Measurements from ENCODE around the gene CERKL. TPM values are rescaled to one million over a fixed set of nuclear protein-coding genes. Genes with fewer than 3 reads are reported as not detected.

Gene CERKL
- total RNA-seq, 3 donors from 2014 or later, result 0.08 TPM; not detected in 2

DNA sequence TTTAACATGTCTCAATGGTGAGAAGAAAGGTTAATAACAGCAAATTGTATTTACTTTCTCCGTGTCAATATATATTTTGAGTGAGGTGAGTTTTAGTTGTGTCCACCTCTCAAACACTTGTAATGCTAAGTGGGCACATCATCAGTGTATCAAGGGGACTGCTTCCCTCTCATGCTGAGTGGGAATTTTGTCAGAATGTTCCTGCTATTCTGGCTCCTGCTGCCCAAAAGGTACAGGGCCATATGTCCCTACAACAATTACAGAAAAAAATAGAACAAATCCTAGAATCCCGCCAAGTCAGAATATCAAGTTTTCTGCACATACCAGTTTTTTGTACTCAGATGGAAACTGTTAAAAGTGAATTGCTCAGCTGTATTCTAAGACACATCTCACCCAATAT lies 5.4 kb upstream of the CERKL start:
- DNase-seq (no peak), ATAC-seq (no peak)
- peaks cover under 1% of the 10 kb centered on the region for H3K4me1 Mint-ChIP-seq (ENCODE audit: low read depth)

DNA sequence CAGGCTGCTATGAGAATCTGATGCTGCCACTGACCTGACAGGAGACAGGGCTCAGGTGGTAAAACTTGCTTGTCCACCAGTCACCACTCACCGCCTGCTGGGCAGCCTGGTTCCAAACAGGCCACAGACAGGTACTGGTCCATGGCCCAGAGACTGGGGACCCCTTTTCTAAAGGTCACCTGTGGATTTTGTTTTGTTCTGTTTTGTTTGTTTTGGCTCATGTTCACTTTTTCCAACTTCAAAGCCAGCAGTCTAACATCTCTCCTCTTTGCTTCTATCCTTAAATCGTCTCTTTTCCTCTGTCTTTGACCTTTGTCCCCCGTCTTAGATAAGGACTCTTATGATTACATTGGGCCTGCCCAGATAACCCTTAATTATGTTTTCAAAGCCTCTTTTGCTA lies 3.3 kb upstream of the CERKL start:
- Mint-ChIP-seq H3K4me3 (no peak overlapping the region), H3K27me3 (ENCODE audit: low read depth) (peaks cover 47% of the 10 kb centered on the region), H3K4me1 (ENCODE audit: low read depth) (peaks cover 8% of the 10 kb centered on the region), H3K36me3 (ENCODE audit: insufficient read depth) (no peaks in the 10 kb centered on the region), H3K9me3 (no peaks in the 10 kb centered on the region)
- ATAC-seq (no peak), DNase-seq (no peak)

More for the DNA sequence above, 5.4 kb upstream of the CERKL start:
- Mint-ChIP-seq H3K27me3 (ENCODE audit: low read depth) (peaks cover 39% of the 10 kb centered on the region), H3K36me3 (ENCODE audit: insufficient read depth) (peaks cover 2% of the 10 kb centered on the region), H3K9me3 (peaks cover 16% of the 10 kb centered on the region), H3K4me3 (no peak overlapping the region)

DNA sequence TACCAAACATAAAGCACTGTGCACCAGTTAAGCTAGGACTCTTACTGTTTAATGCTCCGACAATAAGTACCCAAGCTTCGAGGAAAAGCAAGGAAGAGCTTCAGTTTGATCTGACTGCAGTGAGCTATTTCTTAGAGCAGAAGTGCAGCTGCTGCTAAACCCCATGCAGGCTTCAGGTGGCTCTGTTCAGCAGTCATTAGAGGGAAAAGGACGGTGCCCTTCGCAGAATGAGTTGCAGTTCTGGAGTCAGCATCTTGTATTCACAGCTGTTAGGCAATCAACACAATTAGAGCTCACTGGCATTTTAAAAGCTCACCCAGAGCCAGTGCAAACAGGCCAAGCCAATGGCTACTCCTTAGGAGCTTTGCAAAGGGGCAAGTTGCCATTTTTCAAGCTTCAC lies 1.5 kb upstream of the CERKL start:
- peaks cover 8% of the 10 kb centered on the region for H3K4me1 Mint-ChIP-seq (ENCODE audit: low read depth)
- no peaks in the 10 kb centered on the region for H3K9me3 Mint-ChIP-seq
- H3K27me3 Mint-ChIP-seq (ENCODE audit: low read depth), result peaks cover 53% of the 10 kb centered on the region
- H3K36me3 Mint-ChIP-seq (ENCODE audit: insufficient read depth), result no peaks in the 10 kb centered on the region
- ATAC-seq (no peak), DNase-seq (no peak)
- no peak overlapping the region for H3K4me3 Mint-ChIP-seq

DNA sequence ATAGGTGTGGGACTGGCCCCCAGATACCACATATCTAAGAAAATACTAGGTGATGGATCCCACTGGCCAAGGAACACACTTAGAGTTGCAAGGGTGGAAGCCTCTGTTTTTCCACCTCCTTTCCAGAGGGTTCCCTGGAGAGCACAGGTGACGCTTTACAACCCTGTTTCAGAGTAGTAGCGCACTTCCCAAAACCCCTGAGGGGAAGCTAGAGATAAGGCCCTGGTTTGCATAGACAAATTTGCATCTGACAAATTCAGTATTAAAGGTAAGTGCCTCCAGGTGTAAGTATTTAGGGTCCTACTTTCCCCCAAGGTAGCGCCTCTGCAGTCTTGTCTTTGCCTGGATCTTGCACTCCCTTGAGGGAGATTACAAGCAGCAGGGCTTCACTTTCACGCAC lies 474 bp upstream of the CERKL start:
- H3K9me3 Mint-ChIP-seq, result no peaks in the 10 kb centered on the region
- ATAC-seq (no peak), DNase-seq (no peak)
- peaks cover 56% of the 10 kb centered on the region for H3K27me3 Mint-ChIP-seq (ENCODE audit: low read depth)
- H3K36me3 Mint-ChIP-seq (ENCODE audit: insufficient read depth), result no peaks in the 10 kb centered on the region
- peak overlapping the region; percentile 27 for H3K4me3 Mint-ChIP-seq
- peaks cover 8% of the 10 kb centered on the region for H3K4me1 Mint-ChIP-seq (ENCODE audit: low read depth)

DNA sequence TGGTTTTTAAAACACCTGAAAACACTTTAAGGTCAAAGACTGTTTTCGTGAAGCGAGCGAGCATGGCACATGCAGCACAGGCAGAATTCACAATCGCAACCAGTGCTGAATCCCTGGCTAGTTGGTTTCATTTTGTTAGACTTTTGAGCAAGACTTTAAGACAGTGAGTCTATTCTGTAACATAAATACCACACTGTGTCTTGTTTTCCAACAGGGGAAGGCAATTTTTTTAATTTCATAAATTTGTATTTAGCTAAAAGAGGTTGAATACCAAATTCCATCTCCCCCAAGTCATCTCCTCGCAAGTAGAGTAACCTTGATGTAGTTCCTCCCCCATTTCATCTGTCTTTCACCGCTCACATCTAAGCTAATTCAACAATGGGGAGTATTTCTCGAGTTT lies 1.4 kb downstream of the CERKL start:
- no peak for ATAC-seq
- H3K36me3 Mint-ChIP-seq (ENCODE audit: insufficient read depth), result no peaks in the 10 kb centered on the region
- no peak overlapping the region for H3K4me3 Mint-ChIP-seq
- DNase-seq, result no peak
- H3K4me1 Mint-ChIP-seq (ENCODE audit: low read depth), result peaks cover 8% of the 10 kb centered on the region
- H3K9me3 Mint-ChIP-seq, result no peaks in the 10 kb centered on the region
- H3K27me3 Mint-ChIP-seq (ENCODE audit: low read depth), result peaks cover 61% of the 10 kb centered on the region

DNA sequence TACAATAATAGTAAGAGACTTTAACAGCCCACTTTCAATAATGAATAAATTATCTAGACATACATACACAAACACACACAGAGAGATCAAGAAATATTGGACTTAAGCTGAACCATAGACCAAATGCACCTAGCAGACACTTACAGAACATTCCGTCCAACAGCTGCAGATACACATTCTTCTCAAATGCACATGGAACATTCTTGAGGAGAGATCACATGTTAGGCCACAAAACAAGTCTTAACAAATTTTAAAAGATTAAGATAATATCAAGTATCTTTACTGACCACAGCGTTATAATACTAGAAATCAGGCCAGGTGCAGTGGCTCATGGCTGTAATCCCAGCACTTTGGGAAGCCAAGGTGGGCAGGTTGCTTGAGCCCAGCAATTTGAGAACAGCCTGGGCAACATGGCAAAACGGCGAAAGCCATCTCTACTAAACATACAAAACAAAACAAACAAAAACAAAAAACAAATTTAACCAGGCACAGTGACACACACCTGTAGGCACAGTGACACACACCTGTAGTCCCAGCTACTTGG lies 7.4 kb downstream of the CERKL start:
- Mint-ChIP-seq H3K9me3 (no peaks in the 10 kb centered on the region), H3K4me3 (no peak overlapping the region), H3K36me3 (ENCODE audit: insufficient read depth) (no peaks in the 10 kb centered on the region), H3K4me1 (ENCODE audit: low read depth) (no peaks in the 10 kb centered on the region), H3K27me3 (ENCODE audit: low read depth) (peaks cover 44% of the 10 kb centered on the region)
- ATAC-seq (no peak), DNase-seq (no peak)

DNA sequence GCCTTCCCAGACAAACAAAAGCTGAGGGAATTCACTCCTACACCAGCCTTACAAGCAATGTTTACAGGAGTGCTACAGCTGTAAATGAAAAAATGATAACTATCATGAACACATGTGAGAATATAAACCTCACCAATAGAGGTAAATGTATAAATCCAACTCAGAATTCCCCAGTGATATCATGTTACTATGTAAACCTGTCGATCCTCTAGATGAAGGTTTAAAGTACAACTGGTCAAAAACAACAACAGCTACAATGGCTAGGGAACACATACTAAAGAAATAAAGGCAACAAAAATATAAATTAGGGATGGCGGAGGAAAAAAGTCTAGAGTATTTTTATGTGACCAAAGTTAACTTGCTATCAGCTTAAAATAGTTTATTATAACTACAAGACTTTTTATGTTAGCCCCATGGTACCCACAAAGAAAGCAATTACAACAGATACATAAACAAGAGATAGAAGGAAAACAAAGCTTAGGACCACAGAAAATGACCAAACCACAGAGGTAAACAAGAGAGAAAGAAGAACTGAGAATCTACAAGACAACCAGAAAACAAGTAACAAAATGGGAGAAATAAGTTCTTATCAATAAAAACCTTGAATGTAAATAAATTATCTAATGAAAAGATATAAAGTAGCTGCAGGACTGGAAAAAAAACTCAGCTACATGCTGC lies 8.3 kb downstream of the CERKL start:
- no peak for DNase-seq
- peaks cover 45% of the 10 kb centered on the region for H3K27me3 Mint-ChIP-seq (ENCODE audit: low read depth)
- no peak for ATAC-seq
- H3K4me1 Mint-ChIP-seq (ENCODE audit: low read depth), result no peaks in the 10 kb centered on the region
- no peaks in the 10 kb centered on the region for H3K36me3 Mint-ChIP-seq (ENCODE audit: insufficient read depth)
- H3K9me3 Mint-ChIP-seq, result no peaks in the 10 kb centered on the region
- no peak overlapping the region for H3K4me3 Mint-ChIP-seq

DNA sequence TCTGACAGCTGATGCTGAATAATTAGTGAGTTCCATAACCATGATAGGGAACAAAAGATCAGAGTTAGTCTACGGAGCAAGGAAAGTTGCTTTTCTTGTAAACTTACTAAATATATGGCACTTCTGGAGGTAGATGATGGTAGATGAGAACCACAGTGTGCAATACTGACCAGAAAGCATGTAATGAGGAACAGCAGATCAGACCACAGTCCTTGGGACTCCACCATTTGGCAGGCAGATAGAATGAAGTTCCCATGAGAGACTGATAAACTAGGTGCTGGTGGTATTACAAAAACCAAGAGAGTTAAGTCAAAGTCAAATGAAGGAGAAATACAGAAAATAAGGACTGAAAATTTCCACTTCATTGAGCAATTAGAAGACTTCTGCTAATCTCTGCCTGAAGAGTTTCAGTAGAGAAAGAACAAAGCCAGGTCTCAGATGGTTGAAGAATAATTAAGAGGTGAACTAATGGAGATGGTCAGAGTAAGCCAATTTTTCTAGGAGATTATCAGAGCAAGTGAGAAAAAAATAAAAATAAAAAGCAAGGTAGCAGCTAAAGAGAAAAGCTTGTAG lies 10.4 kb downstream of the CERKL start:
- Mint-ChIP-seq H3K4me1 (ENCODE audit: low read depth) (no peaks in the 10 kb centered on the region), H3K4me3 (no peak overlapping the region), H3K27me3 (ENCODE audit: low read depth) (peaks cover 39% of the 10 kb centered on the region), H3K9me3 (no peaks in the 10 kb centered on the region), H3K36me3 (ENCODE audit: insufficient read depth) (no peaks in the 10 kb centered on the region)
- ATAC-seq (no peak), DNase-seq (no peak)

DNA sequence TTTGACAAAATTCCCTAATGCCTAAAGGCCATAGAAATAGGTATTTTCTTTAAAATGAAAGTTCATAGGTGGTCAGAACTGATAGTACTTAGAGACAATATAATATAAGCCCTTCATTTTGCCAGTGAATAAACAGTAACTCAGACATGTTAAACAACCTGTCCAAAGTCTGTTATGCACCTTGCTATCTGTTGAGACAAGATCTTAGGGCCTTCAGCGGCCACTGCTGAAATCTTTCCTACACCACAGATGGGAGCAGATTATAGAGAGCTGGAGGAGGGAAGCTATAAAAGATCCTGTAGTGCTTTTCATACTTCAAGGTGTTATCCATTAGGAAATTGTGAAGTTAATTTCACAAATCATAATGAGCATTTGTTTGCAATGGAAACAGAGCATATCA lies 13.8 kb downstream of the CERKL start:
- Mint-ChIP-seq H3K36me3 (ENCODE audit: insufficient read depth) (no peaks in the 10 kb centered on the region), H3K4me3 (no peak overlapping the region), H3K27me3 (ENCODE audit: low read depth) (peaks cover 27% of the 10 kb centered on the region), H3K4me1 (ENCODE audit: low read depth) (no peaks in the 10 kb centered on the region), H3K9me3 (no peaks in the 10 kb centered on the region)
- ATAC-seq (no peak), DNase-seq (no peak)

DNA sequence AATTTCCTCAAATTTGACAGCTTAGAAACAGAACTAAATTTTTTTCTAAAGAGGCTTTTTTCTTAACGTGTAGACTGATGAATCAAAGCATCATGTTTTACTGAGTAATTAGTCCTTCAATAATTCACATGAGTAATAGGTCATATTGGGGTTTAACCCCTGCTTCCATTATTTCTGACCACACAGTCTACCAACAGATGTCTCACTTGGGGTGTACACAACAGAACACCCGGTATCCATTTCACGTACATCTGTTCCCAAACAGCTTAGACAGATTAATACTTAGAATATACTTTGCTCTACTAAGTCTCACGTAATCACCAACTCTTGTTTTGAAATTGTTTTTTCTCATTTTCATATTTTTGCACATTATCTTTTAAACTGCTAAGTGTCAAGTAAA lies 14.8 kb downstream of the CERKL start:
- peaks cover 25% of the 10 kb centered on the region for H3K27me3 Mint-ChIP-seq (ENCODE audit: low read depth)
- no peaks in the 10 kb centered on the region for H3K9me3 Mint-ChIP-seq
- ATAC-seq, result no peak
- no peaks in the 10 kb centered on the region for H3K36me3 Mint-ChIP-seq (ENCODE audit: insufficient read depth)
- no peak for DNase-seq
- no peaks in the 10 kb centered on the region for H3K4me1 Mint-ChIP-seq (ENCODE audit: low read depth)
- H3K4me3 Mint-ChIP-seq, result no peak overlapping the region

DNA sequence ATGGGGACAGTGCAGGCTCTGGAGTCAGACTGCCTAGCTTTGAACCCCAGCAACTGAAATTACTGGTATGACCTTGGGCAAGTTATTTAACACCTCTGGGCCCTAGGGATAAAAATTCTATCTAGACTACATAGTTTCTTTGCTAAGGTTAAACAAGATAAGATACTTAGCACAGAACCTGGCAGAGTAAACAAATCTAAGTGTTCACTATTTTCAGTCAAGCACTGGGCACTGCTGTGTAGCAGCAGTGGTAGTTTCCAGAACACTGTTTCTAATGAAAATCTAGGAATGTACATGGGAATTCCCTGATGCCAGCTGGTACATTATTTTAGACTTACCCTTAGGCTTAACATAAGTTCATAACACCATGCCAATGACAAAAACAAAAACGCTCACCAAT lies 17.2 kb downstream of the CERKL start:
- H3K4me1 Mint-ChIP-seq (ENCODE audit: low read depth), result no peaks in the 10 kb centered on the region
- no peak for ATAC-seq
- no peak for DNase-seq
- no peak overlapping the region for H3K4me3 Mint-ChIP-seq
- no peaks in the 10 kb centered on the region for H3K36me3 Mint-ChIP-seq (ENCODE audit: insufficient read depth)
- H3K27me3 Mint-ChIP-seq (ENCODE audit: low read depth), result peaks cover 12% of the 10 kb centered on the region
- no peaks in the 10 kb centered on the region for H3K9me3 Mint-ChIP-seq

DNA sequence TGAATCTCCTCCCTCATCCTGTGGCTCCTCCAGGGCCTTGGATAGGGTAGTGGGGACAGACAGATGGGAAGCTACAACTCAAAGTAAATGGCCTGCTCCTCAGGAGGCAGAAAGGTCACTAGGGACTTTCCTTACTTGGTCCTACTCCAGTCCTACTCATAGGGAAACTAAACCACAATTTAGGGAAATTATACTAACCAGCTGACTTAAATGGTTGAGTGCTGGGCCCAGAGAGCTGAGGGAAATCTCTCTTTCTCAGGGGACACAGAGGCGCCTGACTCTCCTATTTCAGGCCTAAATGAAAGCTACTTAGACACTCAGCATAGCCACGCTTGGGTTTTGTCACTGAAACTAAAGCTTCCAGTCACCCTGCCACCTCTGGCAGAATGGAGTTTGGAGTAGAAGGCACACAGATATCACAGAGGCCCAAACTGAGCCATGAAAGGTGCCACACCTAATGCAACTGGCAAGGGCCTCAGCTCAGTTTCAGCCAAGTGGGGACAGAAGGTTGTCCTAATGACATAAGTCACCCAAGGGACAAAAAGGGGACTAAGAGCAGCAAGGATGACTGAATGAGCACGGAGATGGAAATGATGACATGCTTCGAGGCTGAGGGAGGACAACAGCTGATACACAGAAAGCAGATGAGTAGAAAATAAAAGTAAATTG lies 24.0 kb downstream of the CERKL start:
- no peak for DNase-seq
- no peaks in the 10 kb centered on the region for H3K9me3 Mint-ChIP-seq
- H3K4me1 Mint-ChIP-seq (ENCODE audit: low read depth), result no peaks in the 10 kb centered on the region
- no peaks in the 10 kb centered on the region for H3K36me3 Mint-ChIP-seq (ENCODE audit: insufficient read depth)
- H3K4me3 Mint-ChIP-seq, result no peak overlapping the region
- no peak for ATAC-seq
- peaks cover 3% of the 10 kb centered on the region for H3K27me3 Mint-ChIP-seq (ENCODE audit: low read depth)

DNA sequence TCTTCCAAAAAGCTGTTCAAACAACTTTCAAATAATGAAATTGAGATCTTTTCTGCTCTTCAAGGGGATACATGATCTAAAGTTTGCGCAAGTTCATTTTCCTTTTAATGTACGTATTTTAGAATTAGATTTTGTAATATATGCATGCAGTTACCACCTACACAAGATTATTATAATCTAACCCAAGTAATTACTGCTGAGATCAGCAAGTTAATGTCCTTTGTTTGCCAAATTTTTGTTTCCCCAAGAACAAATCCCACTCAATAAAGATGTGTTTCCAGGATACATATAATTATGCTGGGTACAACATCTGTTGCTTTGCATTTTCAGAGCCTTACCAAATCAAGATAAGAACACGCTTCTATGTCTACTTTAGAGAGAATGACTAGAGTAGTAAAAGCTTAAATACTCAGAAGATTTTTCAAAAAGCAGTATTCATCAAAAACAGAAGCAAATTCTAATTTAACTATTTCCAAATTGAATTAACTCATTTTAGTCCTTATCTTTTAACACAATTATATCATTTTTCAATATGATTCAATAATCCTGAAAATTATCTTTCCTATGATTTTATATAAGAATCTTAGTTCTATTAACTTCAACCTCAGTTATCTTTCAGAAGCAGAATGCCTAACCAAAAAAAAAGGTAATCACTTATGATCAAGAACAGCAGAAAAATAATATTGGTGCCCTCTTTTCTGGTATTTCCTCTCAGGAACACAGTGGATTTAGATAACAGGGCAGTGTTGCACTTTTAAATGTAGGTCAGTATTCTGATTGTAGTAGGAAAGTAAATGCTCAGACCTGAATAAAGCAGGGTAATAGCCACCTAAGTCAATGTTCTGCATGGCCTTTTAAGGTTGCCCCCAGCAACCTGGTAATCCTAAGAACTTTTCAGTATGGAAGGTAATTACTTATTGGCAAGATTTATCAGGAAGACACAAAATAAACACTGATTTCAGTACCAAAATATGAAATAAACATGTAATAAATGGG lies 28.0 kb downstream of the CERKL start:
- H3K36me3 Mint-ChIP-seq (ENCODE audit: insufficient read depth), result no peaks in the 10 kb centered on the region
- no peaks in the 10 kb centered on the region for H3K4me1 Mint-ChIP-seq (ENCODE audit: low read depth)
- DNase-seq, result no peak
- no peak overlapping the region for H3K4me3 Mint-ChIP-seq
- ATAC-seq, result no peak
- H3K9me3 Mint-ChIP-seq, result no peaks in the 10 kb centered on the region
- peaks cover 15% of the 10 kb centered on the region for H3K27me3 Mint-ChIP-seq (ENCODE audit: low read depth)

DNA sequence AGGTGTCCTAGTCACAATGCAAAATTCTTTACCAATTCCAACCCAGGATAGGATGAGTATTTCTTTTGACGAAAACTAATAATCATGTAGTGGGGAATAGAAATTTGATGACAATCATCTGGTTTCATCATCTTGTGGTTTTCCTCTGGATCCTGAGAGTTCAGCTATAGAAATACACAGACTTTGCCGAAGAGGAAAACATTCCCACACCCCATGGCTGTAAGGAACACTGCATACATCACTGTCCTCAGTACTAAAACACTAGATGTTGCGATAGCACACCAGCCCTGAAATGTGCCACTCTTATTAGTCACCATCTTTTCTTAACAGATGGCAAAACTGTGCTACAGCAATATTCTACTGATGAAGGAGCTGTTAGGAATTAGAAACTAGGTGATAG lies 29.4 kb downstream of the CERKL start:
- DNase-seq (no peak), ATAC-seq (no peak)
- H3K4me3 Mint-ChIP-seq, result no peak overlapping the region
- no peaks in the 10 kb centered on the region for H3K4me1 Mint-ChIP-seq (ENCODE audit: low read depth)
- H3K36me3 Mint-ChIP-seq (ENCODE audit: insufficient read depth), result no peaks in the 10 kb centered on the region
- no peaks in the 10 kb centered on the region for H3K9me3 Mint-ChIP-seq
- H3K27me3 Mint-ChIP-seq (ENCODE audit: low read depth), result peaks cover 16% of the 10 kb centered on the region
